ENCODE data around the gene OSBPL1A. TPM values are rescaled to one million over a fixed set of nuclear protein-coding genes. Genes with fewer than 3 reads are reported as not detected.

OSBPL1A gene
- total RNA-seq, 2 donors from 2014 or later, result 2.0 TPM; not detected in 1

DNA sequence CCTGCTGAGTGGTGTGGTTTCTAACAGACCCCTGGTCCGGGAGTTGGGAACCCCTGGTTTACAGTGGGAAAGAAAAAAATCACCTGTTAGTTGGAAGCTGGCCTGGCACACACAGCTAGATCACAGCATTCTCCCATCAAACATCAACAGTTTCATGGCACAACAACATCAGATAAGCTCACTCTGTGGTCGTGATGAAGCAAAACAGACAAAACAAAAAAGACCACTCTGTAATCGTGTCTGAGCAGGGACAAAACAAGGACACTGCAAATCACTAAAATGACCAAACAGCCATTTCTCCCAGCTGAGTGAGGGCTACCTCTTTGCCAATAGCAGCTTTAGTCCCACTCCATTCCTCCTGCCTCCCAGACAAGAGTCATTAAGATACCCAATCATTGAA, 19.9 kb upstream of the OSBPL1A start:
- Mint-ChIP-seq H3K27ac (peak overlapping the region in 1 of 2 donors; percentile 25), H3K36me3 (no peaks in the 10 kb centered on the region), H3K27me3 (peaks cover 33 to 35% of the 10 kb centered on the region in 2 donors), H3K4me1 (ENCODE audit: low read depth in 2 of 2) (no peaks in the 10 kb centered on the region), H3K9me3 (no peaks in the 10 kb centered on the region), H3K4me3 (no peak overlapping the region)
- DNase-seq (ENCODE audit: low spot score), result no peak
- ATAC-seq, result no peak

- H3K9me3 Mint-ChIP-seq, result no peaks in the 10 kb centered on the region
- H3K27ac Mint-ChIP-seq, result no peak overlapping the region
- peak in 1 of 2 donors; percentile 70 for ATAC-seq
Observed at GRCh38 chr18:24414349-24415003, 16.9 kb upstream of the OSBPL1A start.

GRCh38 chr18:24413148-24413547, 15.5 kb upstream of the OSBPL1A start:
- Mint-ChIP-seq H3K27me3 (peaks cover 35 to 40% of the 10 kb centered on the region in 2 donors), H3K9me3 (no peaks in the 10 kb centered on the region), H3K27ac (no peak overlapping the region), H3K36me3 (no peaks in the 10 kb centered on the region), H3K4me1 (ENCODE audit: low read depth in 2 of 2) (no peaks in the 10 kb centered on the region), H3K4me3 (no peak overlapping the region)
- no peak for DNase-seq (ENCODE audit: low spot score)
- no peak for ATAC-seq

More at GRCh38 chr18:24414349-24415003, 16.9 kb upstream of the OSBPL1A start:
- no peak overlapping the region for H3K4me3 Mint-ChIP-seq
- DNase-seq (ENCODE audit: low spot score), result no peak
- no peaks in the 10 kb centered on the region for H3K36me3 Mint-ChIP-seq
- H3K27me3 Mint-ChIP-seq, result peaks cover 31 to 34% of the 10 kb centered on the region in 2 donors
- H3K4me1 Mint-ChIP-seq (ENCODE audit: low read depth in 2 of 2), result no peaks in the 10 kb centered on the region

DNA sequence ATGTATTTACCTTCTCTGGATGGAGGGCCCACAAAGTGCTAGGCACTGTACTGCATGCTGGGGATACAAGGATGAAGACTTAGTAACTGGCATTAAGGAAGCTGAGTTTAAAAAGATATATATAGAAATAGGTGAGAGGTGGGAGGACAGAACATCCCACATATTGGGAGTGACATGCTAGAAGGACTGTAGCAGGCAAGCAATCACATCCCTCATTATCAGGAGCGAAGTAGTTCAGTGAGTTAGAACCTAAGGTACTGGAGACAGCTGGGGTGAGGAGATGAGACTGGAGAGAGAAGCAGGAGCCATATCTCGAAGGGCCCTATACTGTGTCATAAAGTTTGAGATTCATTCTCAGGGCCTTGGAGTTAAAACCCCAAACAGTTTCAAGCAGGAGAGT, 10.9 kb upstream of the OSBPL1A start:
- Mint-ChIP-seq H3K4me3 (no peak overlapping the region), H3K27ac (no peak overlapping the region), H3K4me1 (ENCODE audit: low read depth in 2 of 2) (no peaks in the 10 kb centered on the region), H3K27me3 (peaks cover 45 to 70% of the 10 kb centered on the region in 2 donors), H3K9me3 (no peaks in the 10 kb centered on the region), H3K36me3 (no peaks in the 10 kb centered on the region)
- ATAC-seq (no peak), DNase-seq (ENCODE audit: low spot score) (no peak)

DNA sequence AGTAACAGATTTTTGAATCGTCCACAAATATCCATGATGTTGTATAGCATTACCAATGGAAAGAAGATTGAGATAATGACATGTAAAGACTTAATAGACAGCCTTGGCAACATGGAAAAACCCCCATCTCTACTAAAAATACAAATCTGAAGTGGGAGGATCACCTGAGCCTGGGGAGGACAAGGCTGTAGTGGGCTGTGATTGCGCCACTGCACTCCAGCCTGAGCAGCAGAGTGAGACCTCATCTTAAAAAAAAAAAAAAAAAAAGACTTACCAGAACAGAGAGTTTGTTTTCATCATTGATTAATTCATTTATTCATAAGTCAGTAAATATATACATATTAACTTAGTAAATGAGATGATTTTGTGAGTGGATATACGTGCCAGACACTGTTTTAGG, 7.0 kb upstream of the OSBPL1A start:
- H3K36me3 Mint-ChIP-seq, result no peaks in the 10 kb centered on the region
- DNase-seq (ENCODE audit: low spot score) (no peak), ATAC-seq (no peak)
- no peaks in the 10 kb centered on the region for H3K4me1 Mint-ChIP-seq (ENCODE audit: low read depth in 2 of 2)
- no peak overlapping the region for H3K4me3 Mint-ChIP-seq
- no peak overlapping the region for H3K27ac Mint-ChIP-seq
- H3K9me3 Mint-ChIP-seq, result no peaks in the 10 kb centered on the region
- peaks cover 37 to 63% of the 10 kb centered on the region in 2 donors for H3K27me3 Mint-ChIP-seq

- Mint-ChIP-seq H3K4me3 (no peak overlapping the region), H3K4me1 (ENCODE audit: low read depth in 2 of 2) (peaks cover 1 to 2% of the 10 kb centered on the region in 2 donors), H3K27me3 (peaks cover 25 to 49% of the 10 kb centered on the region in 2 donors), H3K27ac (no peak overlapping the region), H3K9me3 (no peaks in the 10 kb centered on the region), H3K36me3 (no peaks in the 10 kb centered on the region)
- ATAC-seq (no peak), DNase-seq (ENCODE audit: low spot score) (no peak)
Observed at GRCh38 chr18:24403076-24403475, 5.5 kb upstream of the OSBPL1A start.

GRCh38 chr18:24402209-24402785, 4.7 kb upstream of the OSBPL1A start:
- DNase-seq (ENCODE audit: low spot score), result no peak
- Mint-ChIP-seq H3K27ac (no peak overlapping the region), H3K27me3 (peaks cover 26 to 41% of the 10 kb centered on the region in 2 donors), H3K4me1 (ENCODE audit: low read depth in 2 of 2) (peaks cover 4 to 5% of the 10 kb centered on the region in 2 donors), H3K4me3 (no peak overlapping the region), H3K36me3 (no peaks in the 10 kb centered on the region), H3K9me3 (no peaks in the 10 kb centered on the region)
- ATAC-seq, result no peak

DNA sequence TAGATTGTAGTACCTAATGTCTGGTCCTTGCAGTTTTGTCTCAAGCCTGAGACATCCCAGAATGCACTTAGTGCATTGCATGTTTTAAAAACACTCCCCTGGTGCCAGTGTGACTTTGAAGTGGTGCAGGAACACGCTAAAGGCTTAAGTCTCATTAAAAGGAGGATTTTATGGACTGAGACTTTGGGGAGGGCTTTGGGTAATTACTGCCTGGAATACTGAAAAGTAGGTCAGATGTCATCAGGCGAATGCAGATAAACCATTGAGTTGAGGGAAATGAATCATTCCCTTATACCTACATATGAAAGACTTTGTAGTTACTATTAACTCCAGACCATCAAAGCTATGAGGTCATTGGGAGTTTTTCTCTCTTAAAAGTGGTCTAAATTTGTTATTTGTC, 3.0 kb upstream of the OSBPL1A start:
- DNase-seq (ENCODE audit: low spot score), result no peak
- Mint-ChIP-seq H3K4me1 (ENCODE audit: low read depth in 2 of 2) (peaks cover 9 to 10% of the 10 kb centered on the region in 2 donors), H3K4me3 (no peak overlapping the region), H3K36me3 (no peaks in the 10 kb centered on the region), H3K27ac (no peak overlapping the region), H3K27me3 (peaks cover 19 to 24% of the 10 kb centered on the region in 2 donors), H3K9me3 (no peaks in the 10 kb centered on the region)
- no peak for ATAC-seq

DNA sequence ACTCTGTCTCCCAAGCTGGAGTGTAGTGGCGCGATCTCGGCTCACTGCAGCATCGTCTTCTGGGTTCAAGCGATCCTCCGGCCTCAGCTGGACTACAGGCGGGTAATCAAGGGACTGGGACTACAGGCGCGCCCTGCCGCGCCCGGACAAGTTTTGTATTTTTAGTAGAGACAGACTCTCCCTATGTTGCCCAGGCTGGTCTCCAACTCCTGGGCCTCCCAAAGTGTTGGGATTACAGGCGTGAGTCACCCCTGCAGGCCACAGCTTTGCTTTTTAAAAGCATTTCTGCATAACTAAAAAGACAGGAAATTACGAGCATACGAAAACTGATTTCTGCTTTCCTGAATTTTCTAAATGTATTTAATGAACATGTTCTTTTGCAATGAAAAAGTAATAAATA, 916 bp upstream of the OSBPL1A start:
- no peak overlapping the region for H3K27ac Mint-ChIP-seq
- peaks cover 13 to 16% of the 10 kb centered on the region in 2 donors for H3K27me3 Mint-ChIP-seq
- DNase-seq (ENCODE audit: low spot score) (no peak), ATAC-seq (no peak)
- H3K9me3 Mint-ChIP-seq, result no peaks in the 10 kb centered on the region
- H3K36me3 Mint-ChIP-seq, result no peaks in the 10 kb centered on the region
- peaks cover 9 to 10% of the 10 kb centered on the region in 2 donors for H3K4me1 Mint-ChIP-seq (ENCODE audit: low read depth in 2 of 2)
- H3K4me3 Mint-ChIP-seq, result peak overlapping the region; percentile 80

DNA sequence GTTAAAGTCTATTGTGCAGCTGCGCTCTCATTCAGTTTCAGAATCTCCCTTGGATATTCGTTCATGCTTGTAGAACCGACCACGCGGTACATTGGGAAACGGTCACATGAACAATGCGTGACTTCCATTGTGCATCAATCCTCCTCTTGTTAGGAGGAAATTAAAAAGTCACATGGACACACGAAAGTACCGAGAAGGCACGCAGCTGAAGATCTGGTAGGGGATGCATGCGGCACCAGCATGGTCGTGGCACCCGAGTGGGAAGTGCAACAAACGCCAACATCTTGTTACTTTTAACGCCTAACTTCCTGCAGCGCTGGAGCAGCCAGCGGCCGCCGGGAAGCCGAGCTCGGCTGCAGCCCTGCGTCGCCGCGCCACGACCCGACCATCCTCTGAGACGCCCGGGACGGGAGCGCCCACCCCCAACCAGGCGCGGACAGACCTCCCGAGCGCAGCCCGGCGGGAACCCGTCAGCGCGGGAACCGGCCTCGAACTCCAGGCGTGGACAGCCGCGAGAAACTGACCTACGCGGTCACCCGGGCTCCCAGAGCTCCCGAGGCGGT, 412 bp downstream of the OSBPL1A start:
- H3K9me3 Mint-ChIP-seq, result no peaks in the 10 kb centered on the region
- peaks cover 9 to 10% of the 10 kb centered on the region in 2 donors for H3K4me1 Mint-ChIP-seq (ENCODE audit: low read depth in 2 of 2)
- H3K36me3 Mint-ChIP-seq, result no peaks in the 10 kb centered on the region
- DNase-seq (ENCODE audit: low spot score), result no peak
- ATAC-seq, result peak in 1 of 2 donors; percentile 63
- H3K4me3 Mint-ChIP-seq, result peak overlapping the region; percentile 78
- no peak overlapping the region for H3K27ac Mint-ChIP-seq
- H3K27me3 Mint-ChIP-seq, result peaks cover 3 to 12% of the 10 kb centered on the region in 2 donors

GRCh38 chr18:24396082-24396633, 1.5 kb downstream of the OSBPL1A start:
- DNase-seq (ENCODE audit: low spot score), result no peak
- Mint-ChIP-seq H3K27ac (no peak overlapping the region), H3K9me3 (no peaks in the 10 kb centered on the region), H3K36me3 (no peaks in the 10 kb centered on the region), H3K27me3 (peaks cover 0 to 9% of the 10 kb centered on the region in 2 donors), H3K4me3 (no peak overlapping the region), H3K4me1 (ENCODE audit: low read depth in 2 of 2) (peaks cover 9 to 10% of the 10 kb centered on the region in 2 donors)
- no peak for ATAC-seq

- H3K4me1 Mint-ChIP-seq (ENCODE audit: low read depth in 2 of 2), result peaks cover 9 to 10% of the 10 kb centered on the region in 2 donors
- H3K27me3 Mint-ChIP-seq, result peaks cover 0 to 8% of the 10 kb centered on the region in 2 donors
- ATAC-seq, result no peak
- no peaks in the 10 kb centered on the region for H3K36me3 Mint-ChIP-seq
- no peaks in the 10 kb centered on the region for H3K9me3 Mint-ChIP-seq
- H3K27ac Mint-ChIP-seq, result no peak overlapping the region
- no peak for DNase-seq (ENCODE audit: low spot score)
- H3K4me3 Mint-ChIP-seq, result no peak overlapping the region
Observed at GRCh38 chr18:24395049-24395795, 2.4 kb downstream of the OSBPL1A start.

DNA sequence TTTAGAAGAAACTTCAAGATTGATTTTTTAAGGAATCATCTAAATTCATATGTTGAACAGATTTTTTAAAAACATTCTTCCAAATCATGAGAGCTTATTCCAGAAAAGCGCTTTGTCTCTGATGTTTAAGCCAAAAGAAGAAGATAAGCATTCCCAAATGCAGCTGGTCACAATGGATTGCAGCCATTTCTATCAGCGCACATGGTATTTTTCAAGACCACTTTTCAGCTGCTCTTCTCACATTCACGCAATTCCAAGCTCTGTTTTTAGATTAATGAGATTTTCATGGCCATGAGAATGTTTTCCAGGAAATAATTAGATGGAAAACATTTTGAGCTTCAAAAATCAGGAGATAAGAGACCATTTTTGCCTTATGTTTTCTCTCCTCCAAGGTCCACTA, 8.7 kb downstream of the OSBPL1A start:
- Mint-ChIP-seq H3K27me3 (peaks cover 5 to 14% of the 10 kb centered on the region in 2 donors), H3K9me3 (no peaks in the 10 kb centered on the region), H3K36me3 (no peaks in the 10 kb centered on the region), H3K4me1 (ENCODE audit: low read depth in 2 of 2) (peaks cover 0 to under 1% of the 10 kb centered on the region in 2 donors), H3K27ac (no peak overlapping the region), H3K4me3 (no peak overlapping the region)
- DNase-seq (ENCODE audit: low spot score), result no peak
- ATAC-seq, result no peak
